Fibroblast of skin of abdomen (primary cell): ENCODE measurements around the gene AKR1B1.

ENCODE experiments used
- DNase-seq: peaks from one replicate; pipeline ENCODE4 v3.0.0-alpha.2; 2013

AKR1B1 gene

GRCh38 chr7:134443396-134444070, 15.4 kb downstream of the AKR1B1 start:
- no peak for DNase-seq

GRCh38 chr7:134442441-134443220, 16.3 kb downstream of the AKR1B1 start:
- DNase-seq, result no peak

DNA sequence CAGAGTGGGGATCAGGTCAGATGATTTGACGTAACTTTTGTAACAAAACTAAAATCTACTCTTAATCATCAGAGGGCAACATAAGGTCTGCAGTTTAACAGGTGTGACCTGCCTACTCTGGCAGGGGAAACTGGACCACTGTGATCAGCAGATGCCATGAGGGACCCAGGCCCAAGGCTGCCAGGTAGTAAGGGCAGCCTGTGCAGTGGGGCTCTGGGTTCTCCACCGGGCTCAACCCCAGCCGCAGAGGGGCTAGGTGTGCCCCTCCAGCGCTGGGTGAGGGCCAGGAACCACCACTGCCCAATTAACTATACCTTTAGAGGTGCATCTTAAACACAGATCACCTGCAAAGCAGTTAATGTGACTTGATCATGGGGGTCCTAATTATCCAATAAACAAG, 17.6 kb downstream of the AKR1B1 start:
- no peak for DNase-seq

GRCh38 chr7:134440476-134440875, 18.4 kb downstream of the AKR1B1 start:
- DNase-seq, result no peak

DNA sequence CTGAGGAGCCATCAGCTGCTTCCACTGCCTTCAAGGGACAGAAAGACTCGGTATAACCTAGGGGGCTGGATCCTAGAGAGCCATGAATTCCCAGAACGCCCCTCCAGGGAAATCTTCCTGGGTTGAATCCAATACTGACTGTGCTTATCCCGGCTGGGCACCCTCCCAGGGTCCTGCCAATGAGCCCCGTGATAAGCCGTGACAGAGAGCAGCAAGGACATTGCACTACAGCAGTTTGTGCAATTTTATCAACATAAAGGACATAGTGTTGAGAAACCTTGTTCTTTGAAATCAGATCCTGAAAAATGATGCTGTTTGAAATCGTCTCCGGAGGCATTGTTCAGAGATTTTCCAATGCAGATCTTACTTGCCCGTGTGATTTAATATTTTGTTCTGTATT, 18.8 kb downstream of the AKR1B1 start:
- no peak for DNase-seq

DNA sequence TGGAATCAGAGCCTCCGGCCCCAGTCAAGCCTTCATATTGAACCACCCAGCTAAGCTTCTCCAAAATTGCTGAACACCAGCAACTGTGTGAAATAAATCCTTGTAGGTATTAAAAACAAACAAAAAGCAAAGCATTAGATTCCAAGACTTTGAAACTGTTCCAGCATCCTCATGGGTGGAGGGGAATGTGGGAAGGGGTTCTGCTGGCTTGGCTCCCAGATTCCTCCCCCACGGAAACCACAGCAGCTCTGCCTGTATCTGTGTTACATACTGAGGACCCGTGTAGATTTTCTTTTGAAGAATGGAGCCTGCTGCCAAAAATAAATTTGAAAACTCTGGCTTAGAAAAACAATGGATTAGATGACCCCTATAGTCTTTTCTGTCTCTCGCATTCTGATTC, 20.0 kb downstream of the AKR1B1 start:
- no peak for DNase-seq

- DNase-seq, result peak; percentile 55
Measured at GRCh38 chr7:134435161-134435920, 23.6 kb downstream of the AKR1B1 start.

DNA sequence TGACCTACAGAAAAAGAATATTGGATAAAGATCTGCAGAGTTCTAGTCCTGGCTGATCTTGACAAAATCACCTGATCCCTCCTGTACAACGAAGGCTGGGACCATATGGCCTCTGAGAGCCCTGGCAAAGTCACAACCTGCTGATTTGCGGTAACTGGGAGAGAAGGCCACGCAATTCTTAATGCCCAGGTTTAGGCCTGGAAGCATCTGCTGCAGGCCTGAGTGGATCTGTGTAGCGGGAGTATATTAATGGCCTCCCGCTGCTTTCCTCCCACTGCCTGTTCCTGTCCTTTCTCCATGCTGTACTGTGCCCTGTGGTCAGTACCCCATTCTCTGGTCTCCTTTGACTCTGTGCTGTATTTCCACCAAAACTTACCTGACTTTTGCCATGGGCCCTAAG, 24.2 kb downstream of the AKR1B1 start:
- DNase-seq, result no peak

DNA sequence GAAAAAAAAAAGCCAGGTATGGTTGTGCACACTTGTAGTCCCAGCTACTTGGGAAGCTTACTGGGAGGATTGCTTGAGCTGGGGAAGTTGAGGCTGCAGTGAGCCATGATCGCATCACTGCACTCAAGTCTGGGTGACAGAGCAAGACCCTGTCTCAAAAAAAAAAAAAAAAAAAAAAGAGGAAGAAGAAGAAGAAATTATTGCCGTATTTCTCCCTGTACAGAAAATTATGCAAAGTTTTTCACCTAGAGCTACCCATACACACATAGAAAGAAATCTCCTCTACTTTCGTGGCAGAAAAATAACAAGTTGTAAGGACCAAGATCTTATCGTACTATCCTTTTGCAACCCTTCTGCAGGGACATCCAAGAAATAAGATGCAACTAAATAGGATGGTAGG, 25.5 kb downstream of the AKR1B1 start:
- DNase-seq, result no peak

DNA sequence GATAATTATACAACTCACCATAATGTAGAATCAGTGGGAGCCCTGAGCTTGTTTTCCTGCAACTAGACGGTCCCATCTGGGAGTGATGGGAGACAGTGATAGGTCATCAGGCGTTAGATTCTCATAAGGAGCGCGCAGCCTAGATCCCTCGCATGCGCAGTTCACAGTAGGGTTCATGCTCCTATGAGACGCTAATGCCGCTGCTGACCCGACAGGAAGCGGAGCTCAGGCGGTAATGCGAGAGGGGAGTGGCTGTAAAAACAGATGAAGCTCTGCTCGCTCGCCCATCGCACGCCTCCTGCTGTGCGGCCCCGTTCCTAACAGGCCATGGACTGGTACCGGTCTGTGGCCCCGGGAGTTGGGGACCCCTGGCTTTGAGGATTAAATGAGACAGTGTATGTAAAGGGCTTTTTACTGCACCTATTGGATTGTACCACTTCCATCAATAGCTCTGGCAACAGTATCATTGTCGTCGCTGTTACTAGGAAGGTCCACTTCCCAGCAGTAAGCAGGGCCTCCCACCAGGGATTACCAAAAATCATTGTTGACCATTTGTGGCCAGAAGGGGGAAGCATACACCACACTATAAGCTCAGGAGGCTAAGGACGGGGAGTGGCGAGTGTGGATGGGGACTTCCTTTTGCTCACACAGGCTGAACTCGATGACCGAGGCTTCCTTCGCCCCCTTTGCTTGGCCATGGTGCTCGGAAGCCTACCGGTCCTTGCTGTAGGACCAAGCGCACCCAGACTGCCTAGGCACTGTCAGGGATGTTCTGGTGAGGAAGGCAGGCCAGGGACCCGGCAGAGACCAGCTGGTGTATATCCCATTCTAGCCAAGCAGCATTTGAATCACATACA, 26.4 kb downstream of the AKR1B1 start:
- peak; percentile 91 for DNase-seq

- no peak for DNase-seq
Measured at GRCh38 chr7:134431815-134432214, 27.1 kb downstream of the AKR1B1 start.

DNA sequence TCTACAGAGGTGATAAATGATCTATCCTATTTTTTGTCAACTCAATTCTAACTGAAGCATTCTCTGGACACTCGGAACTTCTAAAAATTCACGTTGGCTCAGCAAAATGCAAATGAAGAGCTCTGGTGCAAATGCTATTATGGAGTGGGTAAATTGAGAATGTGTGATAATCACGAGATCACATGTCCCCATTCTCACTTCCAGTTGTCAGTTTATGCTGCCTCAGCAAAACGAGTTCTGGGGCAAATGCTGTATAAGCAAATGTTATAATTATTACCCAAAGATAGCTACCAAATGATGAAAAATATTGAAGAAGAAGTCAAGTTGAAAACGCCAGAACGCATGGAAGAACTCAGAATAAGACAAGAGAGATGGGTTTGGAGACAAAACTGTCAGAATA, 29.4 kb downstream of the AKR1B1 start:
- no peak for DNase-seq

DNA sequence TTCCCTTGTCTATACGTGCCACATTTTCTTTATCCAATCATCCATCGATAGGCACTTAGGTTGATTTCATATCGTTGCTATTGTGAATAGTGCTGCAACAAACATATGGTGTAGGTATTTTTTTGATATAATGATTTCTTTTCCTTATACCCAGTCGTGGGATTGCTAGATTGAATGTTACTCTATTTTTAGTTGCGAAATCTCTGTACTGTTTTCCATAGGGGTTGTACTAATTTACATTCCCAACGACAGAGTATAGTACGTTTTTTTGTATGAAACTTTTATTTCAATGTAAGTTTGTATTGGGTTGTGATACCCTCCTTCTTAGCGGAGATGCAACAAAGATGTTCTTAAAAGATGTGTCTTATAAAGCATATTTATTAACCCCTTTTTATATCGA, 30.0 kb downstream of the AKR1B1 start:
- no peak for DNase-seq

- DNase-seq, result peak; percentile 35
Measured at GRCh38 chr7:134427896-134428295, 31.0 kb downstream of the AKR1B1 start.

DNA sequence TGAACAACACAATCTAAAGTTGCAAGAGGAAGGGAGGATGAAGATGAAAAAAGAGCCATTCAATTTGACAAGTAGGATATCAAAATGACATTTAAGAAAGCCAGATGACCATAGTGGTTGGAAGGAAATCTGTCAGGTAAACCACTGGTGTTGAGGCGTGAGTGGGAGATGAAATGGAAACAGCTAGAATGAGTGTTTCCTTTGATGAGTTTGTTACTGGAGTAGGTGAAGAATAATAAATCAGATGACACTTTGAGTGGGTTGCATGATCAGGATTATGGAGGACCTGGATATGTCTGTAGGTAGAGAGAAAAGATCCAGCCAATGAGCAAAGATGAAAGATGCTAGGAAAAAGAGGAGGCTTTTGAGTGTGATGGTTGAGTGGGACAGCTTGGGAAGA, 33.1 kb downstream of the AKR1B1 start:
- DNase-seq, result no peak

DNA sequence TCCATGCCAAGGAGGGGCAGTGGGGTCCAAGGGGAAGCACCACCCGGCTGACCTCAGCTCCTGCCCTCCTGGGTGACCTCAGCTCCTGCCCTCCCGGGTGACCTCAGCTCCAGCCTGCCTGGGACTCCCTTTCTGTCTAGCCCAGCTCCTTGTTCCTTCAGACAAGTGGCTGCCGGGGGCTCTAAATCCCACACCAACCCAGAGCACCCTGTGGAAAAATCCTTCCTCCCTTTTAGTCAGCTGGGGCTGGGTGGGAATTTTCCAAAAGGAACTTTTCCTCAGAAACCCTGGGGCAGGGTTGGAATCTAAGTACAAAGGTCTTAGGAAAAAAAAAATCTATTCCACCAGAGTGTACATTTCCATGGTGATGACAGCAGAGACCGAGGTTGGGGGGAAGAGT, 36.3 kb downstream of the AKR1B1 start:
- DNase-seq, result no peak

DNA sequence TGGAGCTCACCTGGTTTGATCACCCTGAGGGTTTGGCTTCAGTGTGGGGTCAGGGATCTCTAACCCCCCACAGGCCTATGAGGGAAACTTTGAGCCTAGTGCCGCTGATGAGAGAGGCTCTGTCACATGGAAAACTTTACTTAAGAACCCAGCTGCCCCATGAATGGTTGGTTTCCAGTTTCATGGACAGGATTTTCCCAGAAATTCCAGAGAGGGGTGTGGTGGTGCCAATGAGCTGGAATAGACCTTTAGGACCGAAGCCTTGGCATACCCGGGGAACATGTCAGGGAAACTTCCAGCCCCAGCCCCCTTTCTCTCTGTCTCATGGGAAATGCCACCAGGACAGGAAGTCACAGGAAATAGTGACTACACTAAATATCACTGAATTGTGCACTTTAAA, 36.9 kb downstream of the AKR1B1 start:
- DNase-seq, result no peak

DNA sequence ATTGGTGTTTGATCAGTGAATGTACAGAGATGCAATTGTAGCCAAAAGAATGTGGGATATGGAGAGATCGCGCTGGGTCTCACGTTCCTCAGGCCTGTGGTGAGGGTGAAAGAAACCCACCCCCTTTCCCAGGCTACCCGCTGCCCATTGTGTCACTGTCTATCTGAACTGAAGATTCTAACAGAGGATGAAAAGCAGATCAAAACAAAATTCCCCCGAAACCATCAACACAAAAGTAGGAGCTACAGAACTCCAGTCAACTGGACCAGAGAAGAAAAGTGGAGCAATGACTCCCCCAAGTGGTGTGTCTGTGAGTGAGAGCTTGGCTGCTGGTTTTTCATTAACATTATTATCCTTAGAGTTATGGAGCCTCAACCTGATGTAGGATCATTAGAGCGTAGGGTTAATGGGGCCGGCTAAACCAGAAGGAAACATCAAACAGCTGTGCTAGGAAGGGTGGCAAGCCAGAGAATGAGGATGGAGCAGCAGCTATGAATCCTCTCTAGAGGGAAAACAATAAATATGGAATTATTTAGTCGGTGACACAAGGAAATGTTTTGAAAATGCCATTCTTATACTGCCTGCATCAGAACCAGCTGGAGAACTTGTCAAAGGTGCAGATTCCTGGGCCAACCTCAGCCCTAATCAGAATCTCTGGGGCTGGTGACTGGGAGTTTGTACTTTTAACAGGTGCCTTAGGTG, 38.3 kb downstream of the AKR1B1 start:
- peak; percentile 47 for DNase-seq

- no peak for DNase-seq
Measured at GRCh38 chr7:134419875-134420274, 39.0 kb downstream of the AKR1B1 start.

DNA sequence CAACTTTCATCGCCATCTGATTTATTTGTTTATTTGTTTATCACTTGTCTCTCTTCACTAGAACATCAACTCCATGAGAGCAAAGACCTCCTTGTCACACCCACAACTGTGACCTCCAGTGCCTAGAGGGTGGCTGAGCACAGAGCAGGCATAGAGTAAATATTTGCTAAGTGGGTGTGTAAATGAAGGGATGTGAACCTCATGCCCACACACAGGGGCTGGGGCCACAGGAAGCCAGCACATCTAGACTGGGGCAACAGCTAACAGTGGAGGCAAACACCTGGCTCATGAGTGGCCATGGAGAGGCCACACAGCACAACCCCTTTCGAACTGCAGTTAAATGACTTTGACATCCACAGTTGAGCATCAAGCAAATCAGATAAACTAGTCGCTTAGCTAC, 39.8 kb downstream of the AKR1B1 start:
- no peak for DNase-seq

DNA sequence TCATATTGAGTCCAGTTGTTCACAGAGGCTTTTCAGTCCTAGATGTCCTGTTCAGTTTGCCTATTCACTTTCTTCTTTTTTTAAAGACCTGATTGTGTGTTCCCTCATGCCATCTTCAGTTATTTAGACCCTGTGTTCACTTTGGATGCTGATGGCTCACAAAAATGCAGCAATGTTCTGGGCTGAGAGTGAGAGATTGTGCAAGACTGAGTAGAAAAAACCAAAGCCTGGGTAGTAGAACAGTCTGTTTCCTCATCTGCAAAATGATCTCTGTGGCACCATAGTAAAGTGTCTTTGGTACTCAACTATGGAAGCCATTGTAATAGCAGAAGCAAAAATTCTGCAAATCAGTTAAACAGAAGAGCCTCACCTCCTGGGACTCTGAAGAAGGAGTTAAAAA, 43.2 kb downstream of the AKR1B1 start:
- no peak for DNase-seq

- DNase-seq, result no peak
Measured at GRCh38 chr7:134414109-134414508, 44.8 kb downstream of the AKR1B1 start.
